OCI-M2 (cell line): ENCODE results near the gene ACTN1.
A peak's percentile ranks its signal among the peaks of the same experiment; 100 is the strongest.
"Not testable (repeated sequence)": the region's sequence is repeated elsewhere in the genome, so short reads cannot be mapped to it uniquely, and the experiment has no call there.

ENCODE experiments used
- DNase-seq: peaks from one replicate; lab custom pipeline; 2025; ENCODE audit not compliant: unreplicated experiment; lab: John Stamatoyannopoulos, UW

Gene ACTN1

GRCh38 chr14:68979021-68979721 lies at the start of gene ACTN1:
Gene ACTN1, minus strand, starts transcription at chr14:68979302. Its CDS starts 246 bp downstream, at chr14:68979056.
- peak; percentile 89 for DNase-seq

GRCh38 chr14:69027242-69027913 lies 48.3 kb upstream of the ACTN1 start:
- no peak for DNase-seq

DNA sequence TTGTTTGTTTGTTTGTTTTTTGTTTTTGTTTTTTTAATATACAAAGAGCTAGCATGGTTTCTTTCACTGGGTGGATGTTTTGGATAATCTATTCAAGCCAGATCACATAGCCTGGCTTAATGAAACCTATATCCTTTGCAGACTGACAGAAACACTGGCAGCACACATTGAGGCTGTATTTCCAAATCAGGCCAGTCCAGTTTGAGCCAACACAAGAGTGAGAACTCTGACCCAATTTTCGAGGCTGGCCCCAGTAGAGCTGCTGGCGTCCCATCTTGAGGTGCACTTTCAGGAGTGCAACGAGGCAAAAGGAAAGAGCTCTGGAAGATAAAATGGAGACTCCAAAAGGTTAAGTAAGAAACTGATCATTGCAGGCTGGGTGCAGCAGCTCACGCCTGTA lies 43.9 kb upstream of the ACTN1 start:
- DNase-seq = no peak

GRCh38 chr14:69022093-69022492 lies 43.0 kb upstream of the ACTN1 start:
- not testable (repeated sequence) for DNase-seq

DNA sequence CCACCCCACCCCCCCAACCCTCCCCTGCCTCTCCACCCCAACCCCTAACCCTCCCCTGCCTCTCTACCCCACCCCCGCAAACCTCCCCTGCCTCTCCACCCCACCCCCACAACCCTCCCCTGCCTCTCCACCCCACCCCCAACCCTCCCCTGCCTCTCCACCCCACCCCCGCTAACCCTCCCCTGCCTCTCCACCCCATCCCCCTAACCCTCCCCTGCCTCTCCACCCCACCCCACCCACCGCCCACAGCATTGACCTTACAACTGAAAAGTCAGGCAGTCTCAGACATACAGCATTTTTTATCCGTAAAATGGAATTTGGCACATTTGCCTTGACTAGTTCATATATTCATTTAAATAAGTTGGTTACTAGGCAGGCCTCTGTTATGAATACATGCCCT lies 38.6 kb upstream of the ACTN1 start:
- DNase-seq = no peak

- DNase-seq = no peak
Observed at GRCh38 chr14:69014829-69015259, 35.7 kb upstream of the ACTN1 start.

GRCh38 chr14:69013943-69014782 lies 35.1 kb upstream of the ACTN1 start:
- DNase-seq = no peak

DNA sequence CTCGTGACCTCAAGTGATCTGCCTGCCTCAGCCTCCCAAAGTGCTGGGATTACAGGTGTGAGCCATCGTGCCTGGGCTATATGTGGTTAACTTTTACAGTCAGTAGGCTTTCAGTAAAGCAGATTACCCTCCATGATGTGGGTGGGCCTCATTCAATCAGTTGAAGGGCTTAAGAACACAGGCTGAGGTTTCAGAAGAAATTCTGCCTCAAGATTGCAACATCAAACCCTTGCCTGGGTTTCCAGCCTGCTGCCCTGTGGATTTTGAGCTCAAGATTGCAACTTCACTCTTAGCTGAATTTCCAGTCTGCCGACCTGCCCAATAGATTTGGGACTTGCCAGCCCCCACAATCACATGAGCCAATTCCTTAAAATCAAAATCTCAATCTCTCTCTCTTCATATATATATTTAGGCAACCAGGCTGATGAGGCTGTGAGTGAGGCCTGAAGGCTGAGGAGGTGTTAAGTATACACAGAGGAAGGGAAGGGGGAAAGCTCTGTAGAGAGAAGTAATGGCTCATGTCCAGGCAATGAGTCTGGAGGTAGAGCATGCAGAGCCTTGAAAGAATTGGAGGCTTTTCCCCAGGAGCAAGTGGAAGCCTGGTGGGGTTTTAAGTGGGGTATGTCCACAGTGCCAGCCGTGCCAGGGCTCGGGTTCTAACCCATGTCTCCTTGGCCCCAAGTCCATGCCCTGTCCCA lies 33.3 kb upstream of the ACTN1 start:
- DNase-seq = no peak

- DNase-seq = no peak
Observed at GRCh38 chr14:69010648-69011047, 31.5 kb upstream of the ACTN1 start.

DNA sequence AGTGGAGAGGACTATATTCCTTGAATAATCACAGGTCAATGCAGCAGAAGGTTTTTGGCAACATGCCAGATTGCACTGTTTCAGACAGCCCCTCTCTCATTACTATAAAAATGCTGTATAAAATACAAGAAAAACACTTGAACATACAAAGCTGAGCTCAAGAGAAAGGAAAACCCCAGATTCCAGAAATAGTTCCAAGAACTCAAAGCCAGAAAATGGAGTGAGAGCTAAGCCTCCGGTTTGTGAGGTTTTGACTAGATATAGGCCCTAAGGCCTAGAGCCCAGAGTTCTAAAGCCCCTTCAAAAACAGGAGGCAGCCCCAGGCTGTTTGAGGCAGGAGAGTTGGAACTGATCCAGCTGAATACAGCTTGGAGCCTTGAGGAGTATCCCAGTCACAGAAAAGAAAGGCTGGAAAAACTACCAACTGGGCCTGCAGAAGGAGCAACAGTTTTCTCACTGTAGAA lies 29.4 kb upstream of the ACTN1 start:
- no peak for DNase-seq

DNA sequence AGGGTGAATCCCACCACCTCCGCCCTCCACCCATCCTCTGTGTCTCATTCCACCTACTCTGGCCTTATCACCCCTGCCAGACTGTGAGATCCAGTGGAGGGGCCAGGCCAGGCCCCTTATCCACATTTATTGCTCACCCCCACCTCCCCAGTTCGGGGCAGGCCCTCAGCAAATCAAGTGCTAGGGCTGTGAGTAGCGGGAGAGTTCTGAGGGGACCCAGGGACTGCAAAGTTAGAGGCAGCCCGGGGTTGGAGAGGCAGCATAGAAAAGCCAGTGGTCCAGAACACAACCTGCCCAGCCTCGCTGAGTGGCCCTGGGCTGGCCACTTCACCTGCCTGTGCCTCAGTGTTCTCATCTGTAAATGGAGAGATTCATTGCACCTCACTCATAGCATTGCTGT lies 27.2 kb upstream of the ACTN1 start:
- no peak for DNase-seq

DNA sequence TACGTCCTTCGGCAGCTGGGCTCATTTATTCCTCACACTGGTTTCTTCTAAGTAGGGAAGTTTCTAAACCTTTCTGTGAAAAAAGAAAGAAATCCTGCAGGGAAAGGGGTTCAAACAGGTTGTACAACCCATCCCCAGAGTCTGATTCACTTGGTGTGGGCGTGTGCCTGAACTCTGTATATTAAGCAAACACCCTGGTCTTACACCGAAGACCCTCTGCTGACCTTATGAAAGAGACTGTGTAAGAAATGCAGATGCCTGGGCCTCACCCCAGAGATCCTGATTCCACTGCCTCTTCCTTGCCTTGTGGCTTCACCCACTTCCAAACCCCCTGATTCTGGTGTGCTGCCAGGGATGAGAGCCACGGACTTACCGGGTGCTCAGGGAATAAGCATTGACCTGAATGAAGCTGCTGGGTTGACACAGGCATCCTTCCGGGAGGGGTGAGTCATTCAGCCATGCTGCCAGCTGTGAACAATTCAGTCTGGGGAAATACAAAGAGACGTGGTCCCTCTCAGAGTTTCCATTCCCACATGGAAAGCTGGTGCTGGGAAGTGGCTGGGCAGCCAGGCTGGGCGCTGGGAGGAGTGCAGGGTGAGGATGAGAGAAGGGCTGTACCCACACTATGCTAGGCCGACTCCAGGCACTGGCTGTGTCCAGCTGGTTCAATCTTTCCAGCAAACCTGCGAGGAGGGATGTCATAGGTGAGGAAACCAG lies 26.5 kb upstream of the ACTN1 start:
- DNase-seq = no peak

DNA sequence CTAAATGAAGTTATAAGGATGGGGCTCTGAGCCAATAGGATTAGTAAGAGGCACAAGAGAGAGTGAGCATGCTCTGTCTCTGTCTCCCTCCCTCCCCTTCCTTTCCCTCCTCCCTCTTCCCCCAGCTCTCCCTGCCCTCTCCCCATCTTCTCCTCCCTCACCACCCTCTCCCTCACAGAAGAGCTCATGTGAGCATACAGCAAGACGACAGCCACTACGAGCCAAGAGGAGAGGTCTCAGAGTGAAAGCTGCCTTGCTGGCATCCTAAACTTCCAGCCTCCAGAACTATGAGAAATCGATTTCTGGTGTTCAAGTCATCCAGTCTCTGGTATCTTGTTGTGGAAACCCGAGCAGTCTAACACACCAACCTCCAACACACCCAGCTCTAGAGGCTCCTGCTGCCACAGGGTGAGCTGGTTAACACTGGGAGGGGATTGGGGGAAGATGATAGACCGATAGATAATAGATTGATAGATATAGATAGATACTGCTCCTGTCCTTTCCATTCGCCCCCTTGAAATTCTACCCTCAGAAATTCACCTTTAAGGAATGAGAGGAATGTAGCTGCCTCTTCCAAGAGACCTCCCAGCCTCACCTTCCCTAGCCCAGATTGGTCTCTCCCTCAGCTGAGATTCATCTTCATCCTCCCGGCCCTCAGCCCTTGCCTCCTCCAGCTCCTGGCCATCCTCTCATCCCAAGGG lies 25.8 kb upstream of the ACTN1 start:
- DNase-seq = no peak

GRCh38 chr14:69003626-69004025 lies 24.5 kb upstream of the ACTN1 start:
- no peak for DNase-seq

DNA sequence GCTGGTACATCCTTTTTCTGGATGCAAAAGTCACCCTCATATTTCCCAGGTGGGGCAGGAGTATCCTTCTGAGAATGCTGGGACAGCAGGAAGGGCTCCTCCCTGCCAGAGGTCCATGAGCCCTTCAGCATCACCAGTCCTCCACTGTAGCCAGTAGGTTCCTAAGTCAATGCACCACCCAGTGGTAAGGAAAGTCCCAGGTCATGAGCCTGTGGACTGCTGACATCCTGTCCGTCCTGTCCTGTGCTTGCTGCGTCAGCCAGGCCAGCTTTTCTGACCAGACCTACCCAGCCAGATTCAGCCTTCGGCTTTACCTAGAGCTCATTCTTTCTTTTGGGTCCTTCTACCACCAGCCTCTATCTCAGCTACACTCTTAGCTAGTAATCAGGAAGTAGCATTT lies 23.0 kb upstream of the ACTN1 start:
- DNase-seq = no peak

- DNase-seq = no peak
Observed at GRCh38 chr14:69001375-69001774, 22.3 kb upstream of the ACTN1 start.

- no peak for DNase-seq
Observed at GRCh38 chr14:68998062-68998461, 19.0 kb upstream of the ACTN1 start.

GRCh38 chr14:68995731-68996130 lies 16.6 kb upstream of the ACTN1 start:
- no peak for DNase-seq

DNA sequence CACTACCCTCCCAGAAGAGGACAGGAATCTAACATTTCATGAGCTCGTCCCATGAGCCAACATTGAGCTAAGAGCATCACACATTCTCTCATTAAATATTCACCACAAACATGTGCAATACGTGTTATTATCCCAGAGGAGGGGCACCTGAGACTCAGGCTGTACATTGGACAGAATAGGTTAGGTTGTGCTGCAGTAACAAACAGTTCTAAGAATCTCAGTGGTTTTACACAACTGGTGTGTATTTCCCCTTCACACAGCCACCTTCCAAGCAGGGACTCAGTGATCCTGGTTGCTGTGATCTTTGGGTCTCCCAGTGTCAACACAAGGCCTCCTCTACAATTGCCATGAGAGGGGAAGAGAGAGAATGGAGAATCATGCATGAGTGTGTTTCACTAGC lies 15.0 kb upstream of the ACTN1 start:
- DNase-seq = no peak

GRCh38 chr14:68987653-68988036 lies 8.5 kb upstream of the ACTN1 start:
- DNase-seq = peak; percentile 44
